Panc1 (cell line): ENCODE data around the gene BTBD9. TPM values are rescaled to one million over a fixed set of nuclear protein-coding genes. Genes with fewer than 3 reads are reported as not detected.
A peak's percentile ranks its signal among the peaks of the same experiment; 100 is the strongest.

ENCODE experiments used
- ATAC-seq: fragments of 200-7000 bp; cut with Tn5 transposase; 2 replicates; pipeline ENCODE4 v1.9.1; 2020; ENCODE audit warnings: mild to moderate bottlenecking, moderate library complexity
- BruUV-seq: library from RNA; stranded (reverse); fragments of 400-500 nt; replicated peaks from 2 replicates; lab custom pipeline; 2021; lab: Mats Ljungman, UMichigan
- CTCF ChIA-PET: fragments of 300-600 bp; sonication (Branson Sonifier 250); formaldehyde crosslinking; loops from one replicate; lab custom pipeline; 2022; ENCODE audit warnings: antibody characterized with exemption; lab: Charles Lee
- POLR2A ChIA-PET: fragments of 300-600 bp; sonication (Branson Sonifier 250); formaldehyde crosslinking; loops from one replicate; lab custom pipeline; 2022; ENCODE audit warnings: antibody characterized with exemption; lab: Charles Lee
- DNase-seq: peaks from one replicate; pipeline ENCODE4 v3.0.0-alpha.2; 2010; ENCODE audit warnings: low read depth, low spot score
- H3K27ac ChIP-seq: 2 replicates; pipeline ENCODE4 v1.5.1; 2011; ENCODE audit warnings: mild to moderate bottlenecking, low read length, inconsistent platforms
- H3K27me3 ChIP-seq: fragments of 200-500 bp; sonication (Bioruptor generic); 2 replicates; pipeline ENCODE4 v1.6.0; 2014; ENCODE audit warnings: low read length, inconsistent platforms; ENCODE audit not compliant: control insufficient read depth, insufficient read depth
- H3K36me3 ChIP-seq: fragments of 200-500 bp; sonication (Bioruptor generic); 2 replicates; pipeline ENCODE4 v1.5.1; 2014; ENCODE audit warnings: inconsistent platforms, mild to moderate bottlenecking, low read length, moderate library complexity; ENCODE audit not compliant: control insufficient read depth, insufficient read depth
- H3K4me1 ChIP-seq: 2 replicates; pipeline ENCODE4 v1.5.1; 2011; ENCODE audit warnings: inconsistent platforms, mild to moderate bottlenecking, low read length, moderate library complexity; ENCODE audit not compliant: control insufficient read depth, insufficient read depth
- H3K4me3 ChIP-seq, 2 experiments: 2 replicates each; pipeline ENCODE4 v1.5.1; 2011 to 2012; ENCODE audit warnings: low read depth in 2 of 2, low read length in 2 of 2, mild to moderate bottlenecking in 2 of 2, inconsistent platforms in 1 of 2, moderate library complexity in 1 of 2
- H3K9me3 ChIP-seq: fragments of 200-500 bp; sonication (Bioruptor generic); 2 replicates; pipeline ENCODE4 v1.5.1; 2014; ENCODE audit warnings: low read depth, mild to moderate bottlenecking, inconsistent platforms, low read length, moderate library complexity; ENCODE audit not compliant: control insufficient read depth, insufficient read depth
- POLR2AphosphoS5 ChIP-seq: IDR thresholded peaks from 2 replicates; pipeline ENCODE4 v1.6.1; 2012; ENCODE audit warnings: mild to moderate bottlenecking, low read depth, low read length, moderate library complexity
- SIN3A ChIP-seq: IDR thresholded peaks from 2 replicates; pipeline ENCODE4 v1.6.1; 2012; ENCODE audit warnings: low read depth, mild to moderate bottlenecking, low read length, moderate library complexity, borderline replicate concordance; ENCODE audit not compliant: insufficient read depth
- TCF7L2 ChIP-seq: IDR thresholded peaks from 2 replicates; pipeline ENCODE4 v1.6.1; 2011; ENCODE audit warnings: mild to moderate bottlenecking, low read depth, low read length, inconsistent platforms
- in situ Hi-C: cut with HindIII; loops from 2 replicates; pipeline ENCODE4 v1.10.0; 2016; ENCODE audit warnings: low sequenced_read_pairs, low pct_unique_long_range_greater_than_20kb
- intact Hi-C: fragments of 100-400 bp; cut with micrococcal nuclease; formaldehyde crosslinking; loops from one replicate; pipeline ENCODE4 v1.10.0; 2022; ENCODE audit not compliant: unreplicated experiment
- total RNA-seq: library from RNA; stranded (reverse); gene quantifications from one replicate; pipeline ENCODE4 v1.2.1, GENCODE V29; 2021; ENCODE audit not compliant: unreplicated experiment
- TF ChIP-seq, protein P1 (sequence below): fragments of 450-650 bp; IDR thresholded peaks from 2 replicates; pipeline ENCODE4 v1.5.1; 2017; ENCODE audit warnings: mild to moderate bottlenecking
- TF ChIP-seq, protein P2 (sequence below), 2 experiments: IDR thresholded peaks; 2 replicates each; pipeline ENCODE4 v1.6.1; 2011 to 2012; ENCODE audit warnings: low read depth in 2 of 2, control low read depth in 1 of 2, low read length in 1 of 2, mild to moderate bottlenecking in 1 of 2, moderate library complexity in 1 of 2; ENCODE audit not compliant: insufficient read depth in 1 of 2

The BTBD9 gene
- total RNA-seq, 1 experiment from 2014 or later: 12.8 TPM

DNA sequence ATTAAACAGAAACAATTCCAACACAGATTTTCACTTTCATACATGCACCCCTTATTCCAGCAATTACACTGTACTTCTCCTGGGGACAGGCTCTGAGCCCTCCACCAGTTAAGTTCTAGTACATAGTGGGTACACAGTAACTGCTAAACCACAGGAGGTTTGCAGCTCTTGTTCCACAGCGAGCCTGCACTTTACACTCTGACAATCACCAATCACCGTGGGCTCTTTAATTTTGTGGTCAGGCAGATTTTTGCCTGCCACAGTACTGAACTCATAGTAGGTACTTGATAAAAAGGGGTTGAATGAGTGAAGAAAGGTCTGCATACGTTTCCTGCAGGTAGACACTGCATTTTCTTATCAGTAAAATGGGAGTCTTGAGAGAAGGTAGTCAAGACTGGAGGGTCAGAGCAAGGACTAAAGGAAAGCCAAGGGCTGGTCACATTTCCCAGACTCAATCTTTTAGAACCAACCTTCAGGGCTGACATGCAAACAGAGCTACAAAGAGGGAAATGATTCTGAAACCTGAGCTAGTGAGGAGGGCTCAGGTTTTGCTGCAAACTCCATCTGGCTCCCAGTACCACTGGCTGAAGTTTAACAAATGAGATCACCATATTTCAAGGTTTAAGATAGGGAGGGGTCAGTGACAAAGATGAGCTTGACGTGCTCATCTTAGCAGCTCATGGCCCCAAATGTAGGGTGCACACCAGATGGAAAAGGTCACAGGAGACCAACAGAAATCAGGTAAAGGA is 404.6 kb downstream of the BTBD9 start:
- no peak overlapping the region for H3K4me3 ChIP-seq
- no peaks in the 10 kb centered on the region for H3K27me3 ChIP-seq
- H3K9me3 ChIP-seq: no peaks in the 10 kb centered on the region
- in situ Hi-C loops: no loop called here
- ATAC-seq (no peak), DNase-seq (no peak)
- BruUV-seq: no TSS peak
- no peaks in the 10 kb centered on the region for H3K4me1 ChIP-seq
- TF ChIP-seq, protein P1, sequence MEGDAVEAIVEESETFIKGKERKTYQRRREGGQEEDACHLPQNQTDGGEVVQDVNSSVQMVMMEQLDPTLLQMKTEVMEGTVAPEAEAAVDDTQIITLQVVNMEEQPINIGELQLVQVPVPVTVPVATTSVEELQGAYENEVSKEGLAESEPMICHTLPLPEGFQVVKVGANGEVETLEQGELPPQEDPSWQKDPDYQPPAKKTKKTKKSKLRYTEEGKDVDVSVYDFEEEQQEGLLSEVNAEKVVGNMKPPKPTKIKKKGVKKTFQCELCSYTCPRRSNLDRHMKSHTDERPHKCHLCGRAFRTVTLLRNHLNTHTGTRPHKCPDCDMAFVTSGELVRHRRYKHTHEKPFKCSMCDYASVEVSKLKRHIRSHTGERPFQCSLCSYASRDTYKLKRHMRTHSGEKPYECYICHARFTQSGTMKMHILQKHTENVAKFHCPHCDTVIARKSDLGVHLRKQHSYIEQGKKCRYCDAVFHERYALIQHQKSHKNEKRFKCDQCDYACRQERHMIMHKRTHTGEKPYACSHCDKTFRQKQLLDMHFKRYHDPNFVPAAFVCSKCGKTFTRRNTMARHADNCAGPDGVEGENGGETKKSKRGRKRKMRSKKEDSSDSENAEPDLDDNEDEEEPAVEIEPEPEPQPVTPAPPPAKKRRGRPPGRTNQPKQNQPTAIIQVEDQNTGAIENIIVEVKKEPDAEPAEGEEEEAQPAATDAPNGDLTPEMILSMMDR: no peak
- no peak for TF ChIP-seq POLR2AphosphoS5
- TF ChIP-seq, protein P2, sequence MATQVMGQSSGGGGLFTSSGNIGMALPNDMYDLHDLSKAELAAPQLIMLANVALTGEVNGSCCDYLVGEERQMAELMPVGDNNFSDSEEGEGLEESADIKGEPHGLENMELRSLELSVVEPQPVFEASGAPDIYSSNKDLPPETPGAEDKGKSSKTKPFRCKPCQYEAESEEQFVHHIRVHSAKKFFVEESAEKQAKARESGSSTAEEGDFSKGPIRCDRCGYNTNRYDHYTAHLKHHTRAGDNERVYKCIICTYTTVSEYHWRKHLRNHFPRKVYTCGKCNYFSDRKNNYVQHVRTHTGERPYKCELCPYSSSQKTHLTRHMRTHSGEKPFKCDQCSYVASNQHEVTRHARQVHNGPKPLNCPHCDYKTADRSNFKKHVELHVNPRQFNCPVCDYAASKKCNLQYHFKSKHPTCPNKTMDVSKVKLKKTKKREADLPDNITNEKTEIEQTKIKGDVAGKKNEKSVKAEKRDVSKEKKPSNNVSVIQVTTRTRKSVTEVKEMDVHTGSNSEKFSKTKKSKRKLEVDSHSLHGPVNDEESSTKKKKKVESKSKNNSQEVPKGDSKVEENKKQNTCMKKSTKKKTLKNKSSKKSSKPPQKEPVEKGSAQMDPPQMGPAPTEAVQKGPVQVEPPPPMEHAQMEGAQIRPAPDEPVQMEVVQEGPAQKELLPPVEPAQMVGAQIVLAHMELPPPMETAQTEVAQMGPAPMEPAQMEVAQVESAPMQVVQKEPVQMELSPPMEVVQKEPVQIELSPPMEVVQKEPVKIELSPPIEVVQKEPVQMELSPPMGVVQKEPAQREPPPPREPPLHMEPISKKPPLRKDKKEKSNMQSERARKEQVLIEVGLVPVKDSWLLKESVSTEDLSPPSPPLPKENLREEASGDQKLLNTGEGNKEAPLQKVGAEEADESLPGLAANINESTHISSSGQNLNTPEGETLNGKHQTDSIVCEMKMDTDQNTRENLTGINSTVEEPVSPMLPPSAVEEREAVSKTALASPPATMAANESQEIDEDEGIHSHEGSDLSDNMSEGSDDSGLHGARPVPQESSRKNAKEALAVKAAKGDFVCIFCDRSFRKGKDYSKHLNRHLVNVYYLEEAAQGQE (IDR thresholded peaks at IDR 0.05; ENCODE audit: insufficient read depth in 1 of 2, low read depth in 2 of 2, low read length in 1 of 2): no peak
- TF ChIP-seq TCF7L2: no peak
- TF ChIP-seq SIN3A: no peak
- ChIA-PET CTCF (no interaction called here), POLR2A (no interaction called here)
- no peaks in the 10 kb centered on the region for H3K36me3 ChIP-seq
- intact Hi-C loops: no loop called here
- H3K27ac ChIP-seq: no peak overlapping the region

DNA sequence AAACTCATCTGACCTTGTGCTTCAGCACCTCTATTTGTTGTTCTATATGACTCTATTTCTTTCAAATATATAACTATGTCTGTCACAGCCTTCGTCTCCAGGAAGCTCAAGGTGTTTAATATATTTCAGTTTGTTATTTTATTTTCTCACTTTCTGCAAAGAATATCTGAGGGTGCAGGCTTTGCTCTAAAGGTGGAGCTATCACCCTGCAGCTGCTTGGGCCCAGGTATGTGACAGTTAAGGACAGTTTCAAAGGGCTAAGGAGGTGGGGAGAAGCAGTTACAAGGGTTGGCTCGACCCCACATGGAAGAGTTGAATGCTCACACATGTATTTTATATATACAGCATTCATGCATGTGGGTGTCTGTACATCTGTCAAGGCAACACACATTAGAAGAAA is 405.6 kb downstream of the BTBD9 start:
- POLR2A ChIA-PET: no interaction called here

More for the DNA sequence above, 405.6 kb downstream of the BTBD9 start:
- DNase-seq (no peak), ATAC-seq (no peak)
- Histone ChIP-seq H3K27me3 (no peaks in the 10 kb centered on the region), H3K36me3 (no peaks in the 10 kb centered on the region), H3K9me3 (no peaks in the 10 kb centered on the region), H3K27ac (no peak overlapping the region), H3K4me1 (no peaks in the 10 kb centered on the region), H3K4me3 (no peak overlapping the region)
- TF ChIP-seq, protein P1: peak; percentile 39
- no peak for TF ChIP-seq TCF7L2
- in situ Hi-C loops: no loop called here
- intact Hi-C loops: no loop called here
- CTCF ChIA-PET: no interaction called here
- no TSS peak for BruUV-seq
